SK-N-MC (cell line): ENCODE data around the gene TRMT1.

Experiments used
- EZH2 ChIP-seq: fragments of 200-600 bp; sonication (generic); IDR thresholded peaks from one replicate; pipeline ENCODE4 v1.6.1; 2017; ENCODE audit warnings: antibody characterized with exemption
- FOXP2 ChIP-seq: optimal IDR thresholded peaks from 2 replicates; pipeline ENCODE3; 2011; ENCODE audit warnings: mild to moderate bottlenecking, moderate library complexity; ENCODE audit not compliant: insufficient read depth; ENCODE audit errors: extremely low read length, control extremely low read depth
- POLR2AphosphoS5 ChIP-seq: IDR thresholded peaks from 2 replicates; pipeline ENCODE4 v1.6.1; 2012; ENCODE audit warnings: mild to moderate bottlenecking, low read depth, low read length, borderline replicate concordance

DNA sequence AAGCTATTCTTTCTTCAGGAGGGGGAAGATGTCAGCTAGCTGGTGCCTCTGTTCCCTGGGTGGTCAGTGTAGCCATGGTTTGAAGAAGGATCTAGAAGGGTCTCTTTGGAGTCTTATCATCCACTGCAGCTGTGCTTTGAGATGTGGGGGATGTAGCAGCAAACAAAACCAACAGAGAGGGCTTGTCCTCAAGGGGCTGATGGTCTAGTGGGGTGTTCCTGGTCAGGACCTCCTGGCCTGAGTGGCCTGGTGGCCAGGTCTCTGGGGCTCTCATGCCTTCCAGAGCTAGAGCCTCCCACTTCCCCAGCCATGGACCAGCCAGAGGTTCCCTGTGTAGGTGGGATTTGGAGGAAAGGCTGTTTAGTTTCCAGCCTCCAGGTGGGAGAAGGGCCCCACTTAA is 54.2 kb downstream of the TRMT1 start:
- TF ChIP-seq FOXP2: no peak
- TF ChIP-seq EZH2: no peak
- no peak for TF ChIP-seq POLR2AphosphoS5
